Keratinocyte (primary cell): ENCODE measurements around the gene SNX11. TPM values are rescaled to one million over a fixed set of nuclear protein-coding genes. Genes with fewer than 3 reads are reported as not detected.

Experiments
- DNase-seq: peaks from one replicate; pipeline ENCODE4 v3.0.0-alpha.2; 2011; ENCODE audit warnings: low read depth, missing footprints, low spot score
- FAIRE-seq: peaks from 2 replicates; lab custom pipeline; 2011; peaks lifted over from hg19 to GRCh38; lab: Jason Lieb, UNC
- H2AFZ ChIP-seq: 2 replicates; pipeline ENCODE4 v1.6.0; 2012; ENCODE audit warnings: low read length, control low read depth, inconsistent platforms; ENCODE audit not compliant: control insufficient read depth
- H3K27ac ChIP-seq: 2 replicates; pipeline ENCODE4 v1.5.1; 2011; ENCODE audit warnings: low read length; ENCODE audit not compliant: control insufficient read depth, insufficient read depth
- H3K27me3 ChIP-seq: 3 replicates; pipeline ENCODE4 v1.6.0; 2011; ENCODE audit warnings: low read length; ENCODE audit not compliant: control insufficient read depth, insufficient read depth; ENCODE audit errors: extremely low read depth
- H3K36me3 ChIP-seq, 2 experiments: 2 replicates in 1 of 2; 3 replicates in 1 of 2; pipeline ENCODE4 v1.5.1; 2011; ENCODE audit warnings: low read length in 2 of 2, mild to moderate bottlenecking in 1 of 2; ENCODE audit not compliant: control insufficient read depth in 2 of 2, insufficient read depth in 2 of 2; ENCODE audit errors: extremely low read depth in 1 of 2
- H3K4me1 ChIP-seq: 3 replicates; pipeline ENCODE4 v1.5.1; 2011; ENCODE audit warnings: low read length; ENCODE audit not compliant: control insufficient read depth, insufficient read depth; ENCODE audit errors: extremely low read depth
- H3K4me2 ChIP-seq: 3 replicates; pipeline ENCODE4 v1.6.0; 2011; ENCODE audit warnings: low read depth, low read length; ENCODE audit not compliant: control insufficient read depth, insufficient read depth; ENCODE audit errors: extremely low read depth
- H3K4me3 ChIP-seq, 3 experiments: fragments of 200-600 bp in 1 of 3; sonication (generic) in 1 of 3; 2 replicates in 2 of 3; 3 replicates in 1 of 3; pipeline ENCODE4 v1.5.1; 2011 to 2016; ENCODE audit warnings: low read length in 3 of 3, mild to moderate bottlenecking in 3 of 3, control low read depth in 2 of 3, inconsistent platforms in 1 of 3, low read depth in 1 of 3, mixed read lengths in 1 of 3, mixed run types in 1 of 3, moderate library complexity in 1 of 3; ENCODE audit not compliant: control insufficient read depth in 2 of 3, insufficient read depth in 2 of 3; ENCODE audit errors: extremely low read depth in 1 of 3
- H3K79me2 ChIP-seq: 2 replicates; pipeline ENCODE4 v1.6.0; 2012; ENCODE audit warnings: low read length; ENCODE audit not compliant: control insufficient read depth, insufficient read depth
- H3K9ac ChIP-seq: 3 replicates; pipeline ENCODE4 v1.6.0; 2011; ENCODE audit warnings: low read length; ENCODE audit not compliant: control insufficient read depth, insufficient read depth; ENCODE audit errors: extremely low read depth
- H3K9me1 ChIP-seq: 3 replicates; pipeline ENCODE4 v1.6.0; 2011; ENCODE audit warnings: low read length; ENCODE audit not compliant: control insufficient read depth, insufficient read depth; ENCODE audit errors: extremely low read depth
- H3K9me3 ChIP-seq: 2 replicates; pipeline ENCODE4 v1.5.1; 2012; ENCODE audit warnings: low read depth, low read length; ENCODE audit not compliant: control insufficient read depth
- H4K20me1 ChIP-seq: 3 replicates; pipeline ENCODE4 v1.6.0; 2011; ENCODE audit warnings: low read length; ENCODE audit not compliant: control insufficient read depth, insufficient read depth; ENCODE audit errors: extremely low read depth
- EZH2 ChIP-seq: IDR thresholded peaks from one replicate; pipeline ENCODE4 v1.6.1; 2012; ENCODE audit warnings: inconsistent platforms, mild to moderate bottlenecking, low read length, moderate library complexity
- dilution Hi-C: fragments of 300-500 bp; cut with MboI; formaldehyde crosslinking; loops from one replicate; pipeline ENCODE4 v1.7.0; 2020; ENCODE audit warnings: low sequenced_read_pairs; ENCODE audit not compliant: extremely low pct_ligation_motif_present
- polyA plus RNA-seq, 5 experiments: library from polyadenylated mRNA; depleted of rRNA in 3 of 5; stranded (reverse) in 3 of 5; stranded (forward) in 1 of 5; unstranded in 1 of 5; fragments of >200 nt; gene quantifications; 1 replicate in 1 of 5; 2 replicates in 3 of 5; 3 replicates in 1 of 5; pipeline versions ENCODE4 v1.2.1 to v1.2.3, GENCODE V29; 2011 to 2012; ENCODE audit warnings: missing spikeins in 2 of 5, low read depth in 1 of 5, low replicate concordance in 1 of 5
- TF ChIP-seq, protein P1 (sequence below), 3 experiments: IDR thresholded peaks in 1 of 3; conservative IDR thresholded peaks in 1 of 3; optimal IDR thresholded peaks in 1 of 3; 2 replicates in 2 of 3; 3 replicates in 1 of 3; pipeline versions ENCODE3 to v1.5.1; 2011; ENCODE audit warnings: low read length in 3 of 3, mild to moderate bottlenecking in 3 of 3, moderate library complexity in 2 of 3, control low read depth in 1 of 3, inconsistent platforms in 1 of 3; ENCODE audit not compliant: insufficient read depth in 2 of 3; ENCODE audit errors: extremely low read depth in 1 of 3

SNX11 gene
- polyA plus RNA-seq, 1 donor (not counting 4 experiments of a cell fraction or from before 2014, with no cell fraction given): 21.0 TPM

DNA sequence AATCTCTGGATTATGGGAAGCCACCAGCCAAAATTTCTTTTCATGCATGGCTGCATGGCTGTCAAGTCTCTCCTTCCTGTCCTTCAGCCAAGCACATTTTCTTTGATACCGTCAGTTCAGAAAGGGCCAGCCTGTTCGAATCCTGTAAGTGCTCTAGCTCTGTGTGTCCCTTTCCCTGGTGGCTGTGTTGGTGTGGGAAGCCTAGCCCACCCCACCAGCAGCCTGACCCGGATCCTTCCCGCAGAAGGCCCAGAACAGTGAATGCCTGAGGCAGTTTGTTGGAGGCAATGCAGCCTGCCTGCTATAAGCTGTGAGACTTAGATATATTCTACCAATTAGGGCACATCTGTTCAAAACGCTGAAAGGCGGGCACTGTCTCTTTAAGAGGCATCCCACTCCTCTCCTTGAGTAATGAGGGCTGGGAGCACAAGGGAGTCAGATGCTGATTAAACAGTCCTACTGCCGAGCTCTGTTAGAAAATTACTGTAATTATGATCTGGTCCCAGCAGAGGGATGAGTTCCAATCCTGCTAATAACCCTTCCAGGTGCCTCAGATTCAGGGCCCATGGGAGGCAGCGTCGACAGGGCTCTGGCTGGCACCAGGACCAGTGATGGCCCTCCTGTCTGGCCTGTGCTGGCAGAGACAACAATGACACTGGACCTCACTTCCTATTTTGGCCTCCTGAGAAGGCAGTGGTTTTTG is 18.4 kb downstream of the SNX11 start:
- H3K4me3 ChIP-seq: no peak overlapping the region
- H3K9me1 ChIP-seq: no peaks in the 10 kb centered on the region
- H3K9me3 ChIP-seq: no peaks in the 10 kb centered on the region
- dilution Hi-C loops: no loop called here
- no peak overlapping the region for H3K27ac ChIP-seq
- H3K9ac ChIP-seq: no peak overlapping the region
- DNase-seq (no peak), FAIRE-seq (no peak)
- H4K20me1 ChIP-seq: no peaks in the 10 kb centered on the region
- no peaks in the 10 kb centered on the region for H3K27me3 ChIP-seq
- H3K36me3 ChIP-seq: peaks cover 11 to 13% of the 10 kb centered on the region in 2 experiments
- peaks cover 18% of the 10 kb centered on the region for H3K4me1 ChIP-seq
- no peak overlapping the region for H3K4me2 ChIP-seq
- no peak overlapping the region for H2AFZ ChIP-seq
- TF ChIP-seq, protein P1, sequence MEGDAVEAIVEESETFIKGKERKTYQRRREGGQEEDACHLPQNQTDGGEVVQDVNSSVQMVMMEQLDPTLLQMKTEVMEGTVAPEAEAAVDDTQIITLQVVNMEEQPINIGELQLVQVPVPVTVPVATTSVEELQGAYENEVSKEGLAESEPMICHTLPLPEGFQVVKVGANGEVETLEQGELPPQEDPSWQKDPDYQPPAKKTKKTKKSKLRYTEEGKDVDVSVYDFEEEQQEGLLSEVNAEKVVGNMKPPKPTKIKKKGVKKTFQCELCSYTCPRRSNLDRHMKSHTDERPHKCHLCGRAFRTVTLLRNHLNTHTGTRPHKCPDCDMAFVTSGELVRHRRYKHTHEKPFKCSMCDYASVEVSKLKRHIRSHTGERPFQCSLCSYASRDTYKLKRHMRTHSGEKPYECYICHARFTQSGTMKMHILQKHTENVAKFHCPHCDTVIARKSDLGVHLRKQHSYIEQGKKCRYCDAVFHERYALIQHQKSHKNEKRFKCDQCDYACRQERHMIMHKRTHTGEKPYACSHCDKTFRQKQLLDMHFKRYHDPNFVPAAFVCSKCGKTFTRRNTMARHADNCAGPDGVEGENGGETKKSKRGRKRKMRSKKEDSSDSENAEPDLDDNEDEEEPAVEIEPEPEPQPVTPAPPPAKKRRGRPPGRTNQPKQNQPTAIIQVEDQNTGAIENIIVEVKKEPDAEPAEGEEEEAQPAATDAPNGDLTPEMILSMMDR (optimal IDR thresholded peaks at IDR 0.05 in 1 of 3, IDR thresholded peaks at IDR 0.05 in 1 of 3, conservative IDR thresholded peaks at IDR 0.05 in 1 of 3; ENCODE audit: extremely low read depth in 1 of 3, insufficient read depth in 2 of 3, low read length in 3 of 3): no peak
- no peak for TF ChIP-seq EZH2
- no peaks in the 10 kb centered on the region for H3K79me2 ChIP-seq

DNA sequence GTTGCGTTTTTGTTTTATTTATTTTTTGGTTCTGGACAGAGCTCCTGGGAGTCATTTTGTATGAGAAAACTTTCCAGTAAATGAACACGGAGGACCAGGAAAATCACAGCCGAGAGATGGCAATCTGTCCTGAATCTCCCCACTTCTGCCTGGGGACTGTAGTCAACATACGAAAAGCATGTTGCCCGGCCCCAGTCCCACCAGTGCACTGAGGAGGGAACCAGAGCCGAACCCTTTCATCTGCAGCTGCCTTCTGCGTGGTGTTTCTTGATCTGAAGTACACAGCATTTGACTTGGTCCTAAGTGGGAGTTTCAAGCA is 18.9 kb downstream of the SNX11 start:
- Histone ChIP-seq H3K4me2 (no peak overlapping the region), H3K4me3 (no peak overlapping the region), H3K9ac (no peak overlapping the region), H4K20me1 (no peaks in the 10 kb centered on the region), H3K9me1 (no peaks in the 10 kb centered on the region), H3K36me3 (peaks cover 6 to 13% of the 10 kb centered on the region in 2 experiments), H2AFZ (no peak overlapping the region), H3K79me2 (no peaks in the 10 kb centered on the region), H3K4me1 (peaks cover 18% of the 10 kb centered on the region), H3K27me3 (no peaks in the 10 kb centered on the region), H3K27ac (no peak overlapping the region), H3K9me3 (no peaks in the 10 kb centered on the region)
- no peak for DNase-seq
- TF ChIP-seq, protein P1 (optimal IDR thresholded peaks at IDR 0.05 in 1 of 3, IDR thresholded peaks at IDR 0.05 in 1 of 3, conservative IDR thresholded peaks at IDR 0.05 in 1 of 3; ENCODE audit: extremely low read depth in 1 of 3, insufficient read depth in 2 of 3, low read length in 3 of 3): no peak
- TF ChIP-seq EZH2: no peak
- FAIRE-seq: no peak
- dilution Hi-C loops: no loop called here
